ENCODE measurements around the gene PCID2. TPM values are rescaled to one million over a fixed set of nuclear protein-coding genes. Genes with fewer than 3 reads are reported as not detected.

Gene PCID2
- total and polyA plus RNA-seq, 7 experiments from 2014 or later: 44.2 to 84.4 (median 77.1) TPM

DNA sequence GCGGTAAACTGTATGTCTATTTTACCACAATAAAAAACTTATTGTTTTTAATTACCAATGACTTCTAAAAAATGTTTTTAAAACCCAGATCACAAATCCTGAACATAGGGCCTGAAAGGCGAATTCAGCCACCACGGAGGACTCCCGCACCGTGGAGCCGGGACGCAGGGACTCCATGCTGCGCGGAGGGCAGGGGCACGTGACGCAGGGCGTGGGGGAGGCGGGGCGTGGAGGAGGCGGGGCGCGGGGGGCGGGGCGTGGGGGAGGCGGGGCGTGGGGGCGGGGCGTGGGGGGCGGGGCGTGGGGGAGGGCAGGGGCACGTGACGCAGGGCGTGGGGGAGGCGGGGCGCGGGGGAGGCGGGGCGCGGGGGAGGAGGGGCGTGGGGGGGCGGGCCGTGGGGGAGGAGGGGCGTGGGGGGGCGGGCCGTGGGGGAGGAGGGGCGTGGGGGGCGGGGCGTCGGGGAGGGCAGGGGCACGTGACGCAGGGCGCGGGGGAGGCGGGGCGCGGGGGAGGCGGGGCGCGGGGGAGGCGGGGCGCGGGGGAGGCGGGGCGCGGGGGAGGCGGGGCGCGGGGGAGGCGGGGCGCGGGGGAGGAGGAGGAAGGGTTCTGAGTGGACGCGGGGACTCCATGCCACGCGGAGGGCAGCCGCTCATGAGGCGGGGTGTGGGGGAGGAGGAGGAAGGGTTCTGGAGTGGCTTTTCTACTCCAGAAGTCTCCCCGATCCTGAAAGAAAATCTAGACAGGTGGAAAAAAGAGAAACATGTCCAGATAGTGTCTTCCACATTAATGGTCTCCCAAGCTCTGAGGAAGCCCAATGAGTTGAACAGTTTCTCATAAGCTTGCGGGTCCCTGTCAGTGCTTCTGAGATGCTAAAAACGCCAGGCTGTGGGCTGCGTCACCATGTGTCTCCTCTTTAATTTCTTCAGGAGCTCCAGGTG lies 54.4 kb downstream of the PCID2 start:
- Mint-ChIP-seq H3K4me3 (peak overlapping the region; percentile 78 to 99 (median 86)), H3K9me3 (peaks cover 0 to 19% (median 4%) of the 10 kb centered on the region in 11 donors), H3K4me1 (peaks cover 9 to 26% (median 21%) of the 10 kb centered on the region in 7 donors), H3K27ac (peak overlapping the region in 8 of 9 donors; percentile 84 to 96 (median 88)), H3K36me3 (peaks cover 0 to 26% (median 0%) of the 10 kb centered on the region in 5 donors), H3K27me3 (peaks cover 0 to 27% (median 7%) of the 10 kb centered on the region in 5 donors)
- ChIA-PET CTCF (no interaction called here), POLR2A (interaction anchor here (0.8 to 2.8 kb wide), 2 partner anchors 12 to 55 kb away, joined by 5 to 19 read pairs; partner anchors contain the start of genes CUL4A and PCID2)
- peak overlapping the region; percentile 82 for H3K4me3 ChIP-seq (ENCODE audit: low read length)
- ATAC-seq: peak; percentile 89
- peak overlapping the region; percentile 68 for H3K27ac ChIP-seq (ENCODE audit: low read depth, low read length)
- H3K36me3 ChIP-seq (ENCODE audit: control insufficient read depth in 2 of 3, insufficient read depth in 3 of 3, low read length in 3 of 3): no peaks in the 10 kb centered on the region
- intact Hi-C loops (cut with micrococcal nuclease): loop anchor here (1.0 to 5.0 kb wide), 5 partner anchors 54 to 663 kb away; partner anchors contain the start of genes MCF2L (in 1 of the 2) and PCID2 (in 1 of the 2)
- DNase-seq: peak; percentile 55 to 76 (median 70)
- H3K9me3 ChIP-seq (ENCODE audit: control insufficient read depth in 2 of 3, low read length in 3 of 3): no peaks in the 10 kb centered on the region
- H3K27me3 ChIP-seq (ENCODE audit: control insufficient read depth in 2 of 2, insufficient read depth in 2 of 2, low read length in 2 of 2): no peaks in the 10 kb centered on the region
- H3K4me1 ChIP-seq (ENCODE audit: control insufficient read depth in 2 of 2, insufficient read depth in 2 of 2, low read length in 2 of 2): peaks cover 15 to 16% of the 10 kb centered on the region in 2 donors

DNA sequence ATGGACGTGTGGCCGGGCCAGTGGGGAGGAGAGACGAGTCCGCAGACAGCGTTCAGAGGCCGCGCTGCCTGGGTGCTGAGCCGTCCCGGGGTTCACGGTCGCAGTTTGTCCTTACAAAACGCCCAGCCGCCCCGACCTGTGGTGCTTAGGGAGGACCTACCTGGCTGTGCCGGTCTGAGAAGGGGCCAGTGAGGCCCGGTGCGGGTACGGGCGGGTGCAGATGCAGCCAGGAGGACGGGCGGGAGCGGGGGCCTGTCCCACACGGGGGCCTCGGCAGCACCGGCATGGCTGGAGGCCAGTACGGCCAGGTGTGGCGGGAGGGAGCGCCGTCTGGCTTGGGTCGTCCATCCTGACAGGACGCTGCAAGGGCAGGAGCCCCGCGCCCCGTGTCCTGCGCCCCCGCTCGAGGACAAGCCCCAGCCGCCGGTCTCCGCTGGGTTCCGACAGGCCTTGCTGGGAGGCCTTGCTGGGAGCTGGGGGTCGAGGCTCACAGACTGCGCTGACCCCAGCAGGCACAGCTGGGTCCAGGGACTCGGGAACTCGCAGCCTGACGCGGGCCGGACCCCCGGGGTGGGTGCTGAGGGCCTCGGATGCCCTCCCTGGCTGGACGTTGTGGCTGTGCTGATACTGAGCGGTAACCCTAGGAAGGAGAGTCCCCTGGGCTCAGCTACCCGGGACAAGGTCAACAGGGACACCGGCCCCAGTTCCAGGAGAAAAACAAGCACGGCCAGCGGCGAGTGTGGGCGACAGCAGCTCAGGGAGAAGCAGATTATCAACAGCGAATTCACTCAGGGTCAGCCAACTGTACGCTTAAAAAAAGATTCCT lies 55.3 kb downstream of the PCID2 start:
- Mint-ChIP-seq H3K4me1 (peaks cover 9 to 26% (median 21%) of the 10 kb centered on the region in 7 donors), H3K27ac (peak overlapping the region; percentile 43 to 98 (median 87)), H3K4me3 (peak overlapping the region; percentile 78 to 99 (median 92)), H3K9me3 (peaks cover 0 to 19% (median 4%) of the 10 kb centered on the region in 11 donors), H3K27me3 (peaks cover 0 to 27% (median 7%) of the 10 kb centered on the region in 5 donors), H3K36me3 (peaks cover 0 to 26% (median 0%) of the 10 kb centered on the region in 5 donors)
- Histone ChIP-seq H3K9me3 (ENCODE audit: control insufficient read depth in 2 of 3, low read length in 3 of 3) (no peaks in the 10 kb centered on the region), H3K4me3 (ENCODE audit: low read length) (peak overlapping the region; percentile 82), H3K27ac (ENCODE audit: low read depth, low read length) (peak overlapping the region; percentile 68), H3K36me3 (ENCODE audit: control insufficient read depth in 2 of 3, insufficient read depth in 3 of 3, low read length in 3 of 3) (no peaks in the 10 kb centered on the region), H3K4me1 (ENCODE audit: control insufficient read depth in 2 of 2, insufficient read depth in 2 of 2, low read length in 2 of 2) (peaks cover 15 to 16% of the 10 kb centered on the region in 2 donors), H3K27me3 (ENCODE audit: control insufficient read depth in 2 of 2, insufficient read depth in 2 of 2, low read length in 2 of 2) (no peaks in the 10 kb centered on the region)
- DNase-seq: peak in 6 of 9 donors; percentile 25 to 39 (median 32)
- CTCF ChIA-PET: no interaction called here
- POLR2A ChIA-PET: interaction anchor here (2.8 kb wide), 1 partner anchor 56 kb away, joined by 19 read pairs; the partner anchor contains the start of genes CUL4A and PCID2
- peak; percentile 34 for ATAC-seq
- intact Hi-C loops (cut with micrococcal nuclease): loop anchor here (1.0 to 5.0 kb wide), 3 partner anchors 57 to 664 kb away; no protein-coding TSS in a partner anchor

DNA sequence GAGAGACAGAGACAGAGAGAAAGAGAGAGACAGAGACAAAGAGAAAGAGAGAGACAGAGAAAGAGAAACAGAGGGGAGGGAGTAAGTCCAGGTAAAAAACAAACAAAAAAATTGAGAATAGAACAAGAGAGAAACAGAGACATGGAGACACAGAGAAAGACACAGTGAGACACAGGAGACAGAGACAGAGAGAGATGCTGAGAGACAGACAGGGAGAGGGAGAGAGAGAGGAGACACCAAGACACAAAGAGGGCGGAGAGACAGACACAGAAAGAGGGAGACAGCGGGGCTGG lies 55.8 kb downstream of the PCID2 start:
- Histone ChIP-seq H3K4me3 (ENCODE audit: low read length) (peak overlapping the region; percentile 82), H3K36me3 (ENCODE audit: control insufficient read depth in 2 of 3, insufficient read depth in 3 of 3, low read length in 3 of 3) (no peaks in the 10 kb centered on the region), H3K27me3 (ENCODE audit: control insufficient read depth in 2 of 2, insufficient read depth in 2 of 2, low read length in 2 of 2) (no peaks in the 10 kb centered on the region), H3K27ac (ENCODE audit: low read depth, low read length) (no peak overlapping the region), H3K9me3 (ENCODE audit: control insufficient read depth in 2 of 3, low read length in 3 of 3) (no peaks in the 10 kb centered on the region), H3K4me1 (ENCODE audit: control insufficient read depth in 2 of 2, insufficient read depth in 2 of 2, low read length in 2 of 2) (peaks cover 15 to 16% of the 10 kb centered on the region in 2 donors)
- peaks cover 0 to 19% (median 4%) of the 10 kb centered on the region in 11 donors for H3K9me3 Mint-ChIP-seq
- no peak for DNase-seq
- peaks cover 9 to 26% (median 21%) of the 10 kb centered on the region in 7 donors for H3K4me1 Mint-ChIP-seq
- no peak for ATAC-seq
- ChIA-PET CTCF (no interaction called here), POLR2A (no interaction called here)
- H3K4me3 Mint-ChIP-seq: peak overlapping the region; percentile 78 to 99 (median 92)
- H3K27me3 Mint-ChIP-seq: peaks cover 0 to 27% (median 7%) of the 10 kb centered on the region in 5 donors
- intact Hi-C loops (cut with micrococcal nuclease): loop anchor here in 1 of 2 donors (5.0 kb wide), 1 partner anchor 665 kb away; no protein-coding TSS in a partner anchor
- peak overlapping the region; percentile 43 to 98 (median 83) for H3K27ac Mint-ChIP-seq
- H3K36me3 Mint-ChIP-seq: peaks cover 0 to 26% (median 0%) of the 10 kb centered on the region in 5 donors

DNA sequence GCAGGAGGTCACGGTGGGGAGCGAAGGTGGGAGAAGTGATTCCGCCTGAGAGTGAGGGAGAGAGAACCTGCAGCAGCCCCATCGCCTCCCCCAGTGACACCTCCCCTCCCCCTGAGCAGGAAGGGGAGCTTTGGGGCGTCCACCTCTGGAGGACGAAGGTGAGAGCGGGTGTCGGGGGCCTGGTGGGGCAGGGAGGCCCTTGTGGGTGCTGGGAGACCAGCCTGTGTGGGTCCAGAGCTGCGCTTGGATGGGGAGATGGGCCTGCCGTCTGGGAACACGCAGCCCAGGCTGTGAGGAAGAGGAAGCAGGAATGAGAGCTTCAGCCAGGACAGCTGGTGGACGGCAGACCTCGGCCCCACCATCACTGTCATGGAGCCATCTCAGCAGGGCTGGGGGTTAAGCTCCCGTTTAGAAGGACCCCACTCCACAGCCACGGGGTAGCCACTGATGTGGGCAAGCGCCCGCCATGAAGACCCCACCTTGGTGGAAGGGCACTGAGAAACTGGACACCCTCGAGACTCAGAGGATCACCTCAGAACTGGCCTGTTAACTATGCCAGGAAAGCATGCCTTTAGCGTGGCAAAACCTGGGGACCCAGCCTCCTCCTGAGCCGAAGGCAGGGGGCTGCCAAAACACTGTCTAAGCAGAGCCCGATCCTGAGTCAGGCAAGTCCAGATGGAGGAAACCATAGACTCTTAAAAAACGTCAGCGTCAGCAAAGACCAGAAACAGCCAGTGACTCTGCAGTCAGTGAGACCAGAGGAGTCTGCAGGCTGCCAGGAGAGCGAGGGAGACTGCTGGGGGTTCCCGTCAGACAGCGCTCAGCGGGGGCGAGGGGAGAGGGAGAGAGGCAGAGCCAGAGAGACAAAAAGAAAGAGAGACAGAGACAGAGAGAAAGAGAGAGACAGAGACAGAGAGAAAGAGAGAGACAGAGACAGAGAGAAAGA lies 56.5 kb downstream of the PCID2 start:
- H3K27me3 Mint-ChIP-seq: peaks cover 0 to 24% (median 7%) of the 10 kb centered on the region in 5 donors
- DNase-seq: no peak
- Histone ChIP-seq H3K27me3 (ENCODE audit: control insufficient read depth in 2 of 2, insufficient read depth in 2 of 2, low read length in 2 of 2) (no peaks in the 10 kb centered on the region), H3K9me3 (ENCODE audit: control insufficient read depth in 2 of 3, low read length in 3 of 3) (no peaks in the 10 kb centered on the region), H3K36me3 (ENCODE audit: control insufficient read depth in 2 of 3, insufficient read depth in 3 of 3, low read length in 3 of 3) (no peaks in the 10 kb centered on the region), H3K27ac (ENCODE audit: low read depth, low read length) (no peak overlapping the region), H3K4me3 (ENCODE audit: low read length) (peak overlapping the region; percentile 82), H3K4me1 (ENCODE audit: control insufficient read depth in 2 of 2, insufficient read depth in 2 of 2, low read length in 2 of 2) (peaks cover 15 to 16% of the 10 kb centered on the region in 2 donors)
- ChIA-PET CTCF (no interaction called here), POLR2A (interaction anchor here (1.0 kb wide), 1 partner anchor 58 kb away, joined by 3 read pairs; no protein-coding TSS in a partner anchor)
- H3K4me1 Mint-ChIP-seq: peaks cover 9 to 26% (median 21%) of the 10 kb centered on the region in 7 donors
- ATAC-seq: peak; percentile 13
- H3K27ac Mint-ChIP-seq: peak overlapping the region; percentile 39 to 98 (median 83)
- H3K9me3 Mint-ChIP-seq: peaks cover 0 to 16% (median 4%) of the 10 kb centered on the region in 11 donors
- H3K36me3 Mint-ChIP-seq: peaks cover 0 to 21% (median 0%) of the 10 kb centered on the region in 5 donors
- intact Hi-C loops (cut with micrococcal nuclease): loop anchor here in 1 of 2 donors (5.0 kb wide), 1 partner anchor 665 kb away; no protein-coding TSS in a partner anchor
- H3K4me3 Mint-ChIP-seq: peak overlapping the region; percentile 78 to 99 (median 92)

DNA sequence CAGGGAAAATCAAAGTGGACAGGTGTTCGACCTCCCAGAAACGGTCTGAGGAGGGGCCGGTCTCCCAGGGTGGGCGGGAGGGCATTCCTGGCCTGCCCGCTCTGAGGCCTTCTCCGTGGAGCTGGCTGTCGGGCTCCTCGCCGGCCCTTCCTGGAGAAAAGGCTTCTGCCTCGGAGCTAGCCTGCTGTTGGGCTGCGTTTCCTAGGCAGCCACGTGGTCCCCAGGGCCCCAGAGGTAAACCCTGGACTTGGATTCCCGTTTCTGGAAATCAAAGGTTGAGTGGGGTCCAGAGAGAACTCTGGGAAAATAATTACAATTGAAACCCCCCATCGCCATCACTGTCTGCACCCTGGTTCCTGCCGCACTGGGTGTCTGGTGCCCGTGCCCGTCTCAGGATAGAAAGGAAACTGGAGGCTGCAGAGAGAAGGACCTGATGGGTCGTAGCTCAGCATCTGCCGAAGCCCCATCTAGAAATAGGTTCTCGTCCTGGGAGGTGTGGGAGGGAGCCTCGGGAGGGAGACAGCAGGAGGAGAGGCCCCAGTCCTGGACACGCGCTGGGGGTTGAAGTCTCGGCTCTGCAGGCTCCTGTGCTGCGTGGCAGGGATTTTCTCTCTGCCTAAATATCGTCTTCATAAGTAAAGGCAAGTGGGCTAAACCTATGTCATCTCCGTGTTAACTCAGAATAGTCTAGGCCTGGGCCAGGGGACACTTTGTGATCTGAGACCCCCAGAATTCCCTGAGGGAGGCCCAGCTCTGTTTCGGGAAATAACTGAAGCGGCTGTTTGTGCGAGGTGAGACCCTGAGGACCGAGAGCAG lies 57.7 kb downstream of the PCID2 start:
- intact Hi-C loops (cut with micrococcal nuclease): loop anchor here in 1 of 2 donors (5.0 kb wide), 1 partner anchor 667 kb away; no protein-coding TSS in a partner anchor

More for the DNA sequence above, 57.7 kb downstream of the PCID2 start:
- ChIA-PET CTCF (no interaction called here), POLR2A (no interaction called here)
- Mint-ChIP-seq H3K4me1 (peaks cover 9 to 26% (median 21%) of the 10 kb centered on the region in 7 donors), H3K4me3 (peak overlapping the region in 5 of 10 donors; percentile 23 to 99 (median 71)), H3K9me3 (peaks cover 0 to 16% (median 3%) of the 10 kb centered on the region in 11 donors), H3K36me3 (peaks cover 0 to 14% (median 0%) of the 10 kb centered on the region in 5 donors), H3K27ac (peak overlapping the region in 2 of 9 donors; percentile 23 to 72), H3K27me3 (peaks cover 0 to 23% (median 7%) of the 10 kb centered on the region in 5 donors)
- H3K27me3 ChIP-seq (ENCODE audit: control insufficient read depth in 2 of 2, insufficient read depth in 2 of 2, low read length in 2 of 2): no peaks in the 10 kb centered on the region
- H3K36me3 ChIP-seq (ENCODE audit: control insufficient read depth in 2 of 3, insufficient read depth in 3 of 3, low read length in 3 of 3): no peaks in the 10 kb centered on the region
- peaks cover 15 to 16% of the 10 kb centered on the region in 2 donors for H3K4me1 ChIP-seq (ENCODE audit: control insufficient read depth in 2 of 2, insufficient read depth in 2 of 2, low read length in 2 of 2)
- H3K27ac ChIP-seq (ENCODE audit: low read depth, low read length): no peak overlapping the region
- no peaks in the 10 kb centered on the region for H3K9me3 ChIP-seq (ENCODE audit: control insufficient read depth in 2 of 3, low read length in 3 of 3)
- no peak for ATAC-seq
- no peak for DNase-seq
- no peak overlapping the region for H3K4me3 ChIP-seq (ENCODE audit: low read length)

All from naive thymus-derived CD4-positive, alpha-beta T cell (primary cell).